EL (cell line): Measurements from ENCODE around the gene DEFB131B.
"Not testable (repeated sequence)": the region's sequence is repeated elsewhere in the genome, so short reads cannot be mapped to it uniquely, and the experiment has no call there.

Experiments used
- DNase-seq: peaks from one replicate; pipeline ENCODE4 v3.0.0-alpha.2; 2016

Gene DEFB131B

DNA sequence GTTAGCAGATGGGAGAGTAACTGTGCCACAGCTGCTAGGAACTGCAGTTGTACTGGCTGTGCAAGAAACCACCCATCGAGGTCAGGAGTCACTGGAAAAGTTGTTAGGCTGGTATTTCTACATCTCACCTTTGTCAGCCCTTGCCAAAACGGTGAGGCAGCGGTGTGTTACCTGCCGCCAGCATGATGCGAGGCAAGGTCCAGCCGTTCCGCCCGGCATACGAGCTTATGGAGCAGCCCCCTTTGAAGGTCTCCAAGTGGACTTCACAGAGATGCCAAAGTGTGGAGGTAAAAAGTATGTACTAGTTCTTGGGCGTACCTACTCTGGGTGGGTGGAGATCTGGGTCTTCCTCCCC lies 33.7 kb downstream of the DEFB131B start:
- DNase-seq = not testable (repeated sequence)

DNA sequence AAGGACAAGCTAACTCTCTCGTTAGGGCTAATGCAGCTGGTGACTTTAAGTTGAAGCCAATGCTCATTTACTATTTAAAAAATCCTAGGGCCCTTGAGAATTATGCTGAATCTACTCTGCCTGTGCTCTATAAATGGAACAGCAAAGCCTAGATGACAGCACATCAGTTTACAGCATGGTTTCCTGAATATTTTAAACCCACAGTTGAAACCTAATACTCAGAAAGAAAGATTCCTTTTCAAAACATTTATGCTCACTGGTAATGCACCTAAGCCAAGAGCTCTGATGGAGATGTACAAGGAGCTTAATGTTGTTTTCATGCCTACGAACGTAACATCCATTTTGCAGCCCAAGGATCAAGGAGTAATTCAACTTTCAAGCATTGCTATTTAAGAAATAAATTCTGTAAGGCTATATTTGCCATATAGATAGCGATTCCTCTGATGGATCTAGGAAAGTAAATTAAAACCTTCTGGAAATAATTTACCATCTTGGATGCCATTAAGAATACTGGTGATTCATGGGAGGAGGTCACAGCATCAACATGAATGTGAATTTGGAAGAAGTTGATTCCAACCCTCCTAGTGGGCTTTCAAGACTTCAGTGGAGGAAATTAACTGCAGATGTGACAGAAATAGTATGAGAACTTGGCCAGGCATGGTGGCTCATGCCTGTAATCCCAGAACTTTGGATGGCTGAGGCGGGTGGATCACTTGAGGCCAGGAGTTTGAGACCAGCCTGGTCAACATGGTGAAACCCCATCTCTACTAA lies 35.7 kb downstream of the DEFB131B start:
- DNase-seq = no peak

DNA sequence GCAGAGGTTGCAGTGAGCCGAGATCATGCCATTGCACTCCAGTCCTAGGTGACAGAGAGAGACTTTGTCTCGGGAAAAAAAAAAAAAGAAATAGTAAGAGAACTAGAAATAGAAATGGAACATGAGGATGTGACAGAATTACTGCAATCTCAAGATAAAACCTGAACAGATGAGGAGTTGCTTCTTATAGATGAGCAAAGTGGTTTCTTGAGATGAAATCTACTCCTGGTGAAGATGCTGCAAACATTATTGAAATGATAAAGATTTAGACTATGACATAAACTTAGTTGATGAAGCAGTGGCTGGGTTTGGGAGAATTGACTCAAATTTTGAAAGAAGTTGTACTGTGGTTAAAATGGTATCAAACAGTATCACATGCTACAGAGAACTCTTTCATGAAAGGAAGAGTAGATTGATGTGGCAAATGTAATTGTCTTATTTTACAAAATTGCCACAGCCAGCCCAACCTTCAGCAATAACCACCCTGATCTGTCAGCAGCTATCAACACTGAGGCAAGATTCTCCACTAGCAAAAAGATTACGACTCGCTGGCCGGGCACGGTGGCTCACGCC lies 36.5 kb downstream of the DEFB131B start:
- no peak for DNase-seq

GRCh38 chr11:71917646-71918140 lies 39.4 kb downstream of the DEFB131B start:
- no peak for DNase-seq

DNA sequence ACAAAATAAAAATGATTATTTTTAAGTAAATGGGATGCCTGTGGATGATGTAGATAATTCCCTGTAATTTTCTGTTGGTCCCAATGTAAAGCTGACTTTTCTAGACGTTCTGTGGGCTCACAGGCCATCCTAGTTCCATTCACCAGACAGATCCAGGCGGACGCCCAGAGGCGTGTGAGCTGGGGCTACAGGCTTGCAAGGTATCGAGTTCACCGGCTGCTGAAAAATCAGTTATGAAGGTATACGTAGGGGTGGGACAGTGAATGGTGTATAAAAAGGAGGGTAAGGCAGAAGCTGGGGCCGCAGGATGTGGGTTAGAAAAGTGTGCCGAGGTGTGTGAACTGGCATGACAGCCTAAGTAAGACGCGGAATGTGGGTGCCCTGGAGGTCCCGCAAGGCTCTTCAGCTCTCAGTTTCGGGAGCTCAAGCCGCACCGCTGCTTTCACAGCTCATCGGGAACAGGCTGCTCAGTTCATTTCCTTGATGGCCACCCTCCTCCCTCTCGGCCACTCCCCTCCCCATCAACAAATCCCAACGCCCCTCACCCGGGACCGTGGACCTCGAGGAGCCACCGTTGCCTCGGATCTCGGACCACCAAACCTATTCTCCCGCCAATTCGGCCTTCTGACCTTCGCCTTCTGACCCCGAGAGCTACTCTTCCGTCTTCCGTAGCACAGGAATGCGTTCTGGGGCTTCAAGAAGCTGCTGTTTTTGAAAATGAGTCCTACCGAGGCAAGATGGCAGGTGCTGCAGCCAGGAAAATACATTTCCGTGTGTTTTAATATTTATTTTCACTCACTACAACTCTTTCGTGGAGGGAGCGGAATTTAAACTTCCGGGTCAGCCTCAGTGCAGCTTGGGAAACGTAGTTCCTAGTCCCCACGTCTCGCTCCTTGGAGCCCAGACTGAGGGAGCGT lies 49.8 kb downstream of the DEFB131B start, which contains the start of gene XNDC1N:
TSS of gene XNDC1N (minus strand) at position 775 of the 917 bp plus-strand sequence. CDS start 5,241 bp downstream, outside the sequence.
- DNase-seq = peak; percentile 92

- DNase-seq = peak; percentile 96
These were observed 50.6 kb downstream of the DEFB131B start, which contains the start of gene RNF121 for GRCh38 chr11:71928737-71929443. RNF121 (plus strand) TSS chr11:71929046; CDS start chr11:71929062, 16 bp downstream.

- no peak for DNase-seq
These were observed 51.2 kb downstream of the DEFB131B start for GRCh38 chr11:71929491-71929890.

DNA sequence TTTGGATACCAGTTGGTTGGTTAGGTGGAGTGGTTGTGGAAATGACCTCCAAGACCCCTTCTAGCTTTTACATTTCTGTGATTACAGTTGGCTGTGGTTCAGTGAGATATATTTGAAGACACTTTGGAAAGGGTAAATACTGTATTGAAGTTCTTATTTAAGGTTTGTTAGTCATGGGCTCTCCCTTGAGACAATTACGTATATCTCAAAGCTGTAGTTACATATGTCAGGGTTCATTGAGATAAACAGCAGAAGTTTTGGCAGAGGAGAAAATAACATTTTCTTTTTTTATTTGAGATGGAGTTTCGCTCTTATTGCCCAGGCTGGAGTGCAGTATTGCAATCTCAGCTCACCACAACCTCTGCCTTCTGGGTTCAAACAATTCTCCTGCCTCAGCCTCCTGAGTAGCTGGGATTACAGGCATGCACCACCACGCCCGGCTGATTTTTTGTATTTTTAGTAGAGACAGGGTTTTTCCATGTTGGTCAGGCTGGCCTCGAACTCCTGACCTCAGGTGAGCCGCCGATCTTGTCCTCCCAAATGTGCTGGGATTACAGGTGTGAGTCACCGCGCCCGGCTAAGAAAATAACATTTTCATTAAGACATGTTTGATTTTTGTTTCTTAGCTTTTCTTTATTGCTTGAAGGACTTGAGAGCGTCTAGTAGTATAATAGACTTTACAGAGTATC lies 52.4 kb downstream of the DEFB131B start:
- DNase-seq = no peak

DNA sequence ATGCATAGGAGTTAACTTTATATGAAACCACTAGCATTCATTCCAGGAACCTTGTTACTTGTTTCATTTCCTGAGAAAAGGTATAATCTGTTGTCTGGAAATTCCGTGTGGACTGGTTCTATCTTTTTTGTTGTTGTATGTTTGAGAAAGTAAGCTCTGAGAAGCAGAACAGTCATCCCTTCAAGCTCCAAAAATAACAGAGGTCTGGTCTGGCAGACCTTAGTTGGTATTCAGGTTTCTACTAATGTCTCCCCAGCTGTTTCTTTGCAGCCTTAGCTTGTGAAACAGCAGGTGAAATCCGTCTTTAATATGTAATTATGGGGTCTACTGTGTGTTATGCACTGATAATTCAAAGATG lies 53.0 kb downstream of the DEFB131B start:
- DNase-seq = no peak

- no peak for DNase-seq
These were observed 55.1 kb downstream of the DEFB131B start for GRCh38 chr11:71933141-71933933.
